Kasumi-1 (cell line): Measurements from ENCODE around the gene ZDHHC11.
"Not testable (repeated sequence)": the region's sequence is repeated elsewhere in the genome, so short reads cannot be mapped to it uniquely, and the experiment has no call there.

ENCODE experiments used
- DNase-seq, 2 experiments: peaks; one replicate each; lab custom pipeline; 2025; lab: John Stamatoyannopoulos, UW

The ZDHHC11 gene

GRCh38 chr5:880816-881550 is 30.2 kb upstream of the ZDHHC11 start:
- no peak for DNase-seq

- not testable (repeated sequence) for DNase-seq
Observed at GRCh38 chr5:878677-879076, 27.9 kb upstream of the ZDHHC11 start.

DNA sequence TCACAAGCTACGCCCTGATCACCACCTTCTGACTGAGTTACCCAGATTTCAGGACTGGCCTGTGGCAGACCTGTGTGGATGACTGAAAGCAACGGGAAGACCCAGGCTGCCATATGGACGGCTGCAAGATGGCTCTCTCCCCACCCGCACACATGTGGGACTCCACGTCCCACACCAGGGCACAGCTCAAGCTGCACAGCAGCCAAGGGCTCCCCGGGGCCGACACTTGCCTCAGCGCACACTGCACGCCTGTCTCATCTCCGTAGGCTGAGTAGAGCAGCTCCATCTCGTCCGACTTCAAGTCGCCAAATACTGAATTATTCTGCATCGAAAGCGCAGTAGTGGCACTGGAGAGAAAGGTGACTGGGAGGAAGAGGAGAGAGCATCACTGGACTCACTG is 27.3 kb upstream of the ZDHHC11 start:
- DNase-seq, result no peak

DNA sequence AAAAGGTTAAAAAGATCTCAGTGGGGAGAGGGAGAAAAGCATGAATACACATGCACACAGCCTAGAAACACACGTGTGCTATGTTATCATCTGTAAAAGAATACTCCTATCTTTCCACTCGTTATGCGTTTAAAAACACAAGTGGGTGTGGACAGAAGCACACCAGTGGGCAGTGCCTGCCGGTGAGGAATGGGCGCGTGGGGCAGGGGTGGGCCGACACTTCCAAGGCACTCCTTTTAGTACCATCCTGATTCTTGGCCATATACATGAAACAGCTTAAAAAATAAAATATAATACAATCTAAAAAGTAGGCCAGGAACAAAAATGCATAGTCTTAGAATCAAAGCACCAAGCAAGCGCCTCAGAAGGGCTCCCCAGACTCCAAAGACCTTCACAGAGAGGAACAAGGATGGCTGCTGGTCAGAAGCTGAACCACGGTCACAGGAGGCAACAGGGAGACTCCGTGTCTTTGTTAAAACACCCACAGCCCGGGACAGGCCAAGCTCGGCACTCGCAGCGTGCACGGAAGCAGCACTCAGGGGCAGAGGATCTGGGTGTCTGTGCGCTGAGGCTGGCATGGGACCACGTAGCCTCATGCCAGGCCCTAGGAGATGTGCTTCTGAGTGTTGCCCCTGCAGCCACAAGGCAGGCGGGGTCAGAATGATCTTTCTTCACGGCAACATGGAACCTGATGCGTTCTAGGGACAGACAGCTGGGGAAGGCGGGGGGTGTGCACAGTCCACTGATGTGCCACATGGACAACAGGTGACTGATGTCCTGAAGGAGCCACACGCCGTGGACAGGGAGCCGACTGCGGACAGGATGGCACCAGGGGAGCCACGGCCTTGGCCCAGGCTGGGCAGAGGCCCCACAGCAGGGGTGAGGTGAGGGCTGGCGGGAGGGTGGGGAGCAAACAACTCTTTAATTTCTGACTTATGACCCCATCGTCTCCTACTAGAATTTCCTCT is 25.9 kb upstream of the ZDHHC11 start:
- DNase-seq, result no peak

- no peak for DNase-seq
Observed at GRCh38 chr5:875931-876330, 25.1 kb upstream of the ZDHHC11 start.

DNA sequence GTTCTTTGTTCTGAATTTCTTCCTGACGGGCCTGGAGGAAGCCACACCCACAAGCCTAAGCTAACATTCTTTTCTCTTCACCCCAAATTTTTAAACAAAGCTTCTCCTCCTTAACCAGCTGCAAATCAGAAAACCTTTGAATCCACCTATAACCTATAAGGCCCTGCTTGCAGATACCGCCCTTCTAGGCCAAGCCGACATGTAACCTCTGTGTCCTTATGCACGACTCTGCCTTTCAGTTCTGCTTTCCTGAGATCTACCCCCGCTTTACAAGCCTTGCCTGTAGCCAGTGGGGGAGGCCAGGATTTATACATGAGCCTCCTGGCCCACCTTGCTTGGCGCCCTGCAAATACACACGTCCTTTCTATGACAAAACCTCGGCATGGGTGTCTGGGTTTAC is 22.5 kb upstream of the ZDHHC11 start:
- DNase-seq, result no peak

GRCh38 chr5:872301-872700 is 21.5 kb upstream of the ZDHHC11 start:
- no peak for DNase-seq

DNA sequence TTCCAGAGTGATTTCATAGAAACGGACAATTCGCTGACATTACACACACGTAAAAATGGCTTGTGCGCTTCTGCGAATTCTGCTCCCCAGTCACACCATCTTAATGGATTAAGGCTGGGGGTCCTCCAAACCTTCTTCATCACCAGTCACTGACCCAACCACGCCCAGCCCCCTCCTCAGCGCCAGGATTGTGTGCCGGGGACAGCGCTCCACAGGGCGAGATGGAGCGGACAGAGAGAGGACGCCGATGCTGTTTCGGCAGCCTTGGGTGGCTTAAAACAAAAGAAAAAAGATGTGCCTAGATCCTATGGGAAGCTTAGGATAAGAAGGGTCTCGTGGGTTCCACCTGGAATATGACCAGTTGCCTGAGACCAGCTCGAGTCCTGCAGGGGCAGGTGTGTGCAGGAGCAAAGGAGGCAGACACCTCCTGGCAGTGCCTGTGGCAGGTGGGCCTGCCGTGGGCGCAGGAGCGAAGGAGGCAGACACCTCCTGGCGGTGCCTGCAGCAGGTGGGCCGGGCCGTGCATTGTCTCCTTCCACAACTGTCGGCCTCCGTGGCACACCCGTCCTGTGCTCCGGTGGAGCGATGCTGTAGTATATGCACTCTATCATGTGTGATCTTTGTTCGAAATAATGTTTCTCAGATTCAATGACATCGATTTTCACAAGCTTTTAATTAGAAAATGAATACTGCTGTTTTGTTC is 21.0 kb upstream of the ZDHHC11 start:
- no peak for DNase-seq

- no peak for DNase-seq
Observed at GRCh38 chr5:870956-871355, 20.2 kb upstream of the ZDHHC11 start.

DNA sequence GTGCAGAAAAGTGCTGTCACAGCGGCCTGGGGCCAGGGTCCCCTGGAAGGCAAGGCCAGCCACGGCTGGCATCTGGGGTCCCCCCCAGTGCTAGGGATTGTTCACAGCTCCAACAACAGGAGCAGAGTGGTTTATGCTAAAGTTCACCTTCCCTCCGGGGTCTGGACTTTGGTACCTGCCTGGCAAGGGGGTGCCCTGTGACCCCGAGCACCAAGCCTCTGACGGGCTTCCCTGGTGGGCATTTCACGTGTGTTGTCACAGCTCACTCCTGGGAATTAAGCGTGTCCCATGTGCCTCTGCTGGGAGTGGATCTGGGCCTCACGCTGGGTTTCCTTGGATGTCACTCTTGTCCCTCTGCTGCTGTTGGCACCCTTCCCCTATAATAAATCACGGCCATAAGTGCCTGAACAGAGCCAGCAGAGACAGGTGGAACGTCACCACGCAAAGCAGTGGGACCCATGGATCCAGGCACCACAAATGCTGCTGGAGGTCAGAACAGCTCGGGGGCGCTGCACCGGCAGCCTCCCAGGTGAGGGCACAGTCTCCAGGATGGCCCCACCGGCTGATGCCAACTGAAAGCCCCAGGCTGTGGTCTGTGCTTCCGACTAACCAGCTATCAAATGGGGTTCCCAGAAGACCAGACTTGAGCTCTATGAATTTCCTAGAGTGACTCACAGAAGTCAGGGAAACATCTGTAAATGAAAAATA is 17.8 kb upstream of the ZDHHC11 start:
- no peak for DNase-seq

DNA sequence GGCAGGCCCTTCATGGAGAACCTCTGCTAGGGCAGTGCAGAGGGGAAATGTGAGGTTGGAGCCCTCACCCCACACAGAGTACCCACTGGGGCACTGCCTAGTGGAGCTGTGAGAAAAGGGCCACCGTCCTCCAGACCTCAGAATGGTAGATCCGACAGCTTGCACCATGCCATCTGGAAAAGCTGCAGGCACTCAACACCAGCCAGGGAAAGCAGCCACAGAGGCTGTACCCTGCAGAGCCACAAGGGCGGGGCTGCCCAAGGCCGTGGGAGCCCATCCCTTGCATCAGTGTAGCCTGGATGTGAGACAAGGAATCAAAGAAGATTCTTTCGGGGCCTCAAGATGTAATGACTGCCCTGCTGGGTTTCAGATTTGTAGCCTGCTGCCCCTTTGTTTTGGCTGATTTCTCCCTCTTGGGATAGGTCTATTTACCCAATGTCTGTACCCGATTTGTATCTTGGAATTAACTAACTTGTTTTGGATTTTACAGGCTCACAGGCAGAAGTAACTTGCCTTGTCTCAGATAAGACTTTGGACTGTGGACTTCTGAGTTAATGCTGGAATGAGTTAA is 16.6 kb upstream of the ZDHHC11 start:
- no peak for DNase-seq

DNA sequence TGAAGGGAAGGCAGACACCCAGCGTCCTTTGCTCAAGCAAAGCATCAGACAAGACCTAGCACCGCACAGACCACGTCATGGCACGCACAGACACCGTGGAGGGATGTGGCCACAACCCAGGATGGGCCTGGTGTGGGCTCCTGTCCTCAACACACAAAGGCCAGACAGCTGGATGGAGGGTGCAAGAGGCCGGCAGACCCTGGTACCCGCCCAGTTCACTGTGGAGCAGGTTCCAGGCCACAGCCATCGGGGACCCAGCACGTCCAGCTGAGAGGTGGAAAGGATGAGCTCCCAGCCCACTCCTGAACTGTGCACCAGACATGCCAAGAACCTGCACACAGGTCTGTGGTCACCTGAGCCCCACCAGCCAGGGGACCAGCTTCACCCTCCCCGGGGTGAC is 15.0 kb upstream of the ZDHHC11 start:
- DNase-seq, result no peak

DNA sequence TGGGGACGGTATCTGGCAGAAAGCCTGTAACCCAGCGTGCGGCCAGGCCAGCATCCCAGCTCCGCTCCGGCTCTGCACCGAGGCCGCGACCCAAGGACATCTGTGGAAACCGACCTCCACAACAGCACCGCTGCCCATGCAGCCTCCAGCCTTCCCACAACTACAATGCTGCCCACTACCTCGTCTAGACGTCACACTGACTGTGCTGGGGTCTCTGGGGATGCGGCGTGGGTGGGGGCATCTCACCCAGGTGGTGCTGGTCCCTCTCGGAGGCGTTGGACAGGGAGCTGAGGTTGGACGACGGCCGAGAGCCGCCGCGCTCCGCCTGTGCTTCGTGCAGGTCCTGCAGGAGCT is 14.4 kb upstream of the ZDHHC11 start:
- DNase-seq, result no peak

DNA sequence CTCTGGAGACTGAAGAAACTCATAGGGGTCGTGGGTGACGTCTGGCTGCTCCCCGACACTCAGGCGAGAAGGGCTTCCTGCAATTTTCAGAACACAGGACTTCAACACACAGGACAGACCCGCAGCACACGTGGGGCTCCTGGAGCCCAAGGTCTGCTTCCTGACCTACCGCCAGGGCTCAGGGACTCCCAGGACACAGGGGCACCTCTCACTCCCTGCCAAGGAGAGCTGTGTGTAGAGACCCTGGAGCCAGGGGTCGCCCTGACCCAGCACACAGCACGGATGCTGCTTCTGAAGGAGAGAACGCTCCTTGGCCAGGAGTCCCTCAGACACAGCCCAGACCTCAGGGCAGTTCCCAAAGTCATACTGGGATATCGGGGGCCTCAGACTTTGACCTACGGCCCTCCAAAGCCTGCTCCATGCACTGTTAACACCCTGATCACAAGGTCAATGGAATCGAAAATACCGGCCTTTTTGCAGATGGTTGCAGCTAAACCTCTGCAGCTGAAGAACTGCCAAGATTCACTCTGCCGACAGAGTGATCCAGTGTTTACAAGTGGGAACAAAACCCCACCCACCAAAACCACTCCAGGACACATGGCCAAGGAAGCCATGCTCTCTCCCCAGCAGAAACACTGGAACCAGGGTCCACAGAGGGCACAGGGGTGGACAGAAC is 13.8 kb upstream of the ZDHHC11 start:
- no peak for DNase-seq

DNA sequence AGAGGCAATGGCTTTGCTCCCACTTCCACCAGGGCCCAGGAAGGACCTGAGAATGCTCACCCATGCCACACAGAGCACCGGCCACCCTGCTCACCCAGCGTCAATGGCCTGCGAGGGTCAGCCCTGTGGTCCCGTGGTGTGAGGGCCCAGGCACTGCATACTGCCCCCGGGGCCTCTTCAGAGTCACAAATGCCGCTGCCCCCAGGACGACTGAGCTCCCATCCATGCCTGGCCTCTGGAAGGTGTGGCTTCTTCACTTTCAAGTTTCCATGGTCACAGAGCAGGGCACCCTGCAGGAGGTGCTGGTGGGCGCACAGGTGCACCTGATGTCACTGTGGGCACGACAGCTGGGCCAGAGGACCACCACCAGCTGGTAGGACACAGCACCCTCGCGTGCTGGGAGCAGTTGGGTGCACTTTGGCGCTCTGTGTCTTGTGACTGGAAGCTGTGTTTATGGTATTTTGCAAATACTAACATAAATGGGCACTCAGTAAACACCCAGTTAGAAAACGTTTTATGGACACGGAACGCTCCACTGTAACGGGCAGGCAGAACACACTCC is 12.5 kb upstream of the ZDHHC11 start:
- no peak for DNase-seq

DNA sequence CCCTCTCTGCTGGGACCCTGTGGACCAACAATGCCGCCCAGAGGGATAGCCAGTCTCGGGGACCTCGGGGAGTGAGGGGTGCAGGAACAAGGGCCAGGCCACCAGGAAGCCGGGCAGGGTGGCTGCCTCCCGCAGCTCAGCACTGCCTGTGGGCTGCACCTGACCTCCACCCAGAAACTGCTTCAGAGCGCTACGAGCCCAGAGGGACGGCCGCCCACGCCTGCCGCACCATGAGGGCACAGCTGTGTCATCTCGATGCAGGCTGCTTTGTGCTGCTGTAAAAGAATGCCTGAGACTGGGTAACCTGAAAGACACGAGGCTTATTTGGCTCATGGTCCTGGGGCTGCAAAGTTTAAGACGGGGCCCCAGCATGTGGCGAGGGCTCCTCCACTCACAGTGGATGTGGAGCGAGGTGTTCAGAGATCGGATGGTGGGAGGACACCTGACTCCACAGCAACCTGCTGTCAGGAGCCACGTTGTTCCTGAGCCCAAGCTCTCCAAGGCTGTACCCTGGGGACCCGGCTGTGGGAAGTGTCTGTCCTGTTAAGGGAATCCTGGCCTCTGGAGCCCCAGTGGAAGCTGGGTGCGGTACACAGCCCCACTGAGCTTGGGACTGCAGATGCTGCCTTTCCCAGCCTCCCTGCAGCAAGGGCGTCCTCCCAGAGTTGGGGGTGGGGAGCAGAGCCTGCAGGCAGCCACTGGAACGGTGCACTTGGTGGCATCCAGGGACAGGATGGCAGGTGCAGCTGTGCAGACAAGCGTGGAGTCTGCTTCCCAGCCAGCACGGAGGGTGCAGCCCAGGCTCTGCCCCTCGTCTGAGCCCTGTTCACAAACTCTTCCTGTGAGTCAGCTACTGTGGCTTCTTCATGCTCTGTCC is 11.8 kb upstream of the ZDHHC11 start:
- DNase-seq, result no peak

GRCh38 chr5:861442-862366 is 10.9 kb upstream of the ZDHHC11 start:
- no peak for DNase-seq

- no peak for DNase-seq
Observed at GRCh38 chr5:860506-861150, 9.8 kb upstream of the ZDHHC11 start.
